CD4-positive, alpha-beta T cell treated with Interleukin-6 at 100 ng/mL for 8 hours (primary cell): Measurements from ENCODE around the gene CCT8L2.
"Not testable (repeated sequence)": the region's sequence is repeated elsewhere in the genome, so short reads cannot be mapped to it uniquely, and the experiment has no call there.

Experiments used
- DNase-seq: peaks from one replicate; pipeline ENCODE4 v3.0.0-alpha.2; 2020; ENCODE audit warnings: mixed read lengths, low spot score

The CCT8L2 gene

GRCh38 chr22:16558376-16558945 lies 34.1 kb downstream of the CCT8L2 start:
- DNase-seq, result not testable (repeated sequence)

DNA sequence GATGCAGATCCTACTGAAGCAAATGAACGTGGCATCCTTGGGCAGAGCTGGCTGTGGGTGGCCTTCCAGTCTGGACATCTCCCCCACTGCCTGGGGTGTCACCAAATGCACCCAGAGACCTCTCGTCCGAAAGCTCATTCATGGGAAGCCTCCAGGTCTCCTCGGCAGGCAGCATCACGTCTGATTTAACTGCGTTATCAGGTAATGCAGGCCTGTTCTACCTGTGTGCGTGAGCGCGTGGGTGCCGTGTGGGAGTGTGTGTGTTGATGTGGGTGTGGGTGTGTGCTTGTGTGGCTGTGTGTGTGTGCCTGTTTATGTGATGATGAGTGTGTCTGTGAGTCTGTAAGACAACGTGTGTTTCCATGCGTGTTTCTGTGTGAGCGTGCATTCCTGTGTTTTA lies 35.1 kb downstream of the CCT8L2 start:
- not testable (repeated sequence) for DNase-seq

DNA sequence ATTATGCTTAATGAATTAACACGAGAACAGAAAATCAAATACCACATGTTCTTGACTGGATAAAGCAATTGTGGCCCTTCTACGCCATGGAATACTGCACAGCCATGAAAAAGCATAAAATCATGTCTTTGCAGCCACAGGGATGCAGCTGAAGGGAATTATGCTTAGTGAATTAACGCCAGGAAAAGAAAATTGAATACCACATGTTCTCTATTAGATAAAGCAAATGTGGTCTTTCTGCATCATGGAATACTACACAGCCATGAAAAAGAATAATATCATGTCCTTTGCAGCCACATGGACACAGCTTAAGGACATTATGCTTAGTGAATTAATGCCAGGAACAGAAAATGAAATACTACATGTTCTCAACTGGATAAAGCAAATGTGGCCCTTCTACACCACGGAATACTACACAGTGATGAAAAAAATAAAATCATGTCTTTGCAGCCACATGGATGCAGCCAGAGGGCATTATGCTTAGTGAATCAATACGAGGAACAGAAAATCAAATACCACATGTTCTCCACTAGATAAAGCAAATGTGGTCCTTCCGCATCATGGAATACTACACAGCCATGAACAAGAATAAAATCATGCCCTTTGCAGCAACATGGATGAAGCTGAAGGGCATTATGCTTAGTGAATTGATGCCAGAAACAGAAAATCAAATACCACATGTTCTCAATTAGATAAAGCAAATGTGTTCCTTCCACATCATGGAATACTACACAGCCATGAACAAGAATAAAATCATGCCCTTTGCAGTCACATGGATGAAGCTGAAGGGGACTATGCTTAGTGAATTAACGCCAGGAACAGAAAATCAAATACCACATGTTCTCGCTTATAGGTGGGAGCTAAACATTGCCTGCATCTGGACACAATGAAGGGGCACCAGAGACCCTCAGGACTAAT lies 37.3 kb downstream of the CCT8L2 start:
- not testable (repeated sequence) for DNase-seq

DNA sequence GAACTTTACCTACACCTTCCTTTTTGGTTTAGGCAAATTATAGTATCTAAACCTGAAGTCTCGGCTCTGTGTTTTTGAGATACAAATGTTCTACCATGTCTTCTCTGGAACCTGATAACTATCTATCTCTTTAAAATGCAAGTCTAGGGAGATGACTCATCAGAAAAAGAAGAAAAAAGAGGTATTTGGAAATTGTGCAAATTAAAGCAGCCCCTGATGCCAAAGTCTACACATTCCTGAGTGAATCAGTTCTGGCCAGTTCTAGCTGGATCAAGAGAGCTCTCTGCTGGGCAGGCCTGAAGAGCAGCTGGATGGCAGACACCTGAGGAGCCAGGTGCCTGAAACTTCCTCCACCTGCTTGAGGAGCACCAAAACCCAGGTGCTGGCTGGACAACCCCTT lies 49.3 kb downstream of the CCT8L2 start:
- DNase-seq, result not testable (repeated sequence)
